ENCODE results near the gene THOC7. TPM values are rescaled to one million over a fixed set of nuclear protein-coding genes. Genes with fewer than 3 reads are reported as not detected.

The THOC7 gene
- total and polyA plus RNA-seq, 2 of the 4 experiments (the other 2 are of a cell fraction): 25.8 to 55.9 TPM

GRCh38 chr3:63869940-63870614, 6.5 kb upstream of the THOC7 start:
- Histone ChIP-seq H2BK15ac (ENCODE audit: low read depth, low read length) (no peak overlapping the region), H3K4me2 (ENCODE audit: low read depth, low read length) (no peak overlapping the region), H3K9me3 (ENCODE audit: control insufficient read depth, insufficient read depth, low read length) (no peaks in the 10 kb centered on the region), H3K4me1 (ENCODE audit: control insufficient read depth, insufficient read depth, low read length) (peaks cover 3% of the 10 kb centered on the region), H4K20me1 (ENCODE audit: insufficient read depth, low read length) (peaks cover 25% of the 10 kb centered on the region; the same call in 1 of the 2 replicates), H2BK5ac (ENCODE audit: low read depth, low read length, poor library complexity, severe bottlenecking) (no peak overlapping the region), H3K9me1 (ENCODE audit: insufficient read depth, low read length) (peaks cover 6% of the 10 kb centered on the region), H3K27me3 (ENCODE audit: control insufficient read depth, insufficient read depth, low read length) (no peaks in the 10 kb centered on the region), H3K27ac (ENCODE audit: insufficient read depth, low read length) (no peak overlapping the region), H3K4me3 (ENCODE audit: insufficient read depth, low read depth, low read length) (no peak overlapping the region), H2AK9ac (replicated peaks; ENCODE audit: low read depth, low read length, poor library complexity) (no peak overlapping the region), H3K36me3 (ENCODE audit: control insufficient read depth, insufficient read depth, low read length) (no peaks in the 10 kb centered on the region; the same call in 1 of the 2 replicates), H3K56ac (ENCODE audit: extremely low read depth, insufficient read depth, low read length) (no peak overlapping the region), H2BK20ac (ENCODE audit: low read depth, low read length) (no peak overlapping the region), H2BK120ac (ENCODE audit: low read depth, low read length) (no peak overlapping the region), H3K4ac (ENCODE audit: low read depth, low read length) (no peak overlapping the region), H3K18ac (ENCODE audit: low read depth, low read length) (no peak overlapping the region), H2AFZ (replicated peaks; ENCODE audit: low read length, poor library complexity) (no peak overlapping the region), H2AK5ac (ENCODE audit: low read depth, low read length) (no peak overlapping the region), H3K79me1 (ENCODE audit: low read depth in 1 of 2, low read length in 2 of 2) (peaks cover 41 to 72% of the 10 kb centered on the region in 2 experiments), H4K91ac (ENCODE audit: insufficient read depth, low read depth, low read length) (no peak overlapping the region), H3K23ac (ENCODE audit: low read depth, low read length) (no peak overlapping the region), H3K14ac (replicated peaks; ENCODE audit: low read depth, low read length) (no peak overlapping the region), H4K5ac (ENCODE audit: low read depth, low read length) (no peak overlapping the region), H4K8ac (ENCODE audit: low read depth in 2 of 2, low read length in 2 of 2) (no peak overlapping the region), H3K9ac (ENCODE audit: low read depth, low read length) (no peak overlapping the region)
- ChIA-PET POLR2A (ENCODE audit: unreplicated experiment) (no interaction called here), CTCF (interaction anchor here (0.6 to 0.9 kb wide), 3 partner anchors 28 to 1510 kb away, joined by 3 to 5 read pairs (median 3); no protein-coding TSS in a partner anchor)
- DNase-seq (no peak), ATAC-seq (ENCODE audit: low read depth) (no peak)
- WGBS, 2 experiments (ENCODE audit: extremely low coverage in 2 of 2, insufficient read length in 1 of 2): no CpG with 5 or more reads among the region's 3 CpGs
- TF ChIP-seq MAFK (IDR thresholded peaks at IDR 0.05; ENCODE audit: low read depth, low read length) (no peak), SMC3 (IDR thresholded peaks at IDR 0.05; ENCODE audit: low read depth, low read length) (no peak), RCOR1 (IDR thresholded peaks at IDR 0.05; ENCODE audit: insufficient replicate concordance, low read length) (no peak), CHD1 (IDR thresholded peaks at IDR 0.05; ENCODE audit: low read depth, low read length) (no peak), MXI1 (IDR thresholded peaks at IDR 0.05; ENCODE audit: borderline replicate concordance, low read depth, low read length) (no peak)
- BruUV-seq (replicated peaks): no TSS peak
- in situ Hi-C loops (cut with MboI; ENCODE audit: low sequenced_read_pairs) (no loop called here), dilution Hi-C loops (cut with HindIII; ENCODE audit: low sequenced_read_pairs, unreplicated experiment) (no loop called here), intact Hi-C loops (cut with micrococcal nuclease) (no loop called here)
